ENCODE data around the gene USP26.
"Not testable (repeated sequence)": the region's sequence is repeated elsewhere in the genome, so short reads cannot be mapped to it uniquely, and the experiment has no call there.

Gene USP26

GRCh38 chrX:133007458-133007857, 89.5 kb downstream of the USP26 start:
- no peak for DNase-seq

- DNase-seq, result no peak
Measured at GRCh38 chrX:133005616-133006015, 91.3 kb downstream of the USP26 start.

GRCh38 chrX:133005042-133005441, 91.9 kb downstream of the USP26 start:
- no peak for DNase-seq

- DNase-seq, result no peak
Measured at GRCh38 chrX:132999209-132999608, 97.7 kb downstream of the USP26 start.

GRCh38 chrX:132990835-132991234, 106.1 kb downstream of the USP26 start:
- DNase-seq, result no peak

GRCh38 chrX:132986556-132986955, 110.4 kb downstream of the USP26 start:
- no peak for DNase-seq

- no peak for DNase-seq
Measured at GRCh38 chrX:132984058-132984650, 112.8 kb downstream of the USP26 start.

GRCh38 chrX:132983496-132983895, 113.4 kb downstream of the USP26 start:
- no peak for DNase-seq

GRCh38 chrX:132980035-132980434, 116.9 kb downstream of the USP26 start:
- not testable (repeated sequence) for DNase-seq
